ENCODE measurements around the gene NELFB.
"Not testable (repeated sequence)": the region's sequence is repeated elsewhere in the genome, so short reads cannot be mapped to it uniquely, and the experiment has no call there.

Gene NELFB

GRCh38 chr9:137247135-137247915 lies 7.8 kb upstream of the NELFB start:
- no peak for DNase-seq (ENCODE audit: low spot score)

- DNase-seq (ENCODE audit: low spot score), result no peak
These were observed 7.3 kb upstream of the NELFB start for GRCh38 chr9:137247916-137248175.

GRCh38 chr9:137250329-137251193 lies 4.6 kb upstream of the NELFB start:
- DNase-seq (ENCODE audit: low spot score), result no peak

GRCh38 chr9:137251194-137251461 lies 4.0 kb upstream of the NELFB start, which contains the start of gene STPG3:
Gene STPG3 (plus strand): TSS chr9:137251286. CDS start chr9:137251287, 1 bp downstream.
- no peak for DNase-seq (ENCODE audit: low spot score)

GRCh38 chr9:137251490-137252268 lies 3.4 kb upstream of the NELFB start:
- DNase-seq (ENCODE audit: low spot score), result no peak

GRCh38 chr9:137252555-137253506 lies 2.3 kb upstream of the NELFB start:
- no peak for DNase-seq (ENCODE audit: low spot score)

- no peak for DNase-seq (ENCODE audit: low spot score)
These were observed 1.2 kb upstream of the NELFB start for GRCh38 chr9:137253717-137254623.

GRCh38 chr9:137255448-137256114 lies 454 bp downstream of the NELFB start:
- no peak for DNase-seq (ENCODE audit: low spot score)

GRCh38 chr9:137256362-137256761 lies 1.2 kb downstream of the NELFB start:
- DNase-seq (ENCODE audit: low spot score), result no peak

- no peak for DNase-seq (ENCODE audit: low spot score)
These were observed 1.7 kb downstream of the NELFB start for GRCh38 chr9:137256856-137257255.

- not testable (repeated sequence) for DNase-seq (ENCODE audit: low spot score)
These were observed 7.2 kb downstream of the NELFB start for GRCh38 chr9:137262173-137262908.

GRCh38 chr9:137262909-137263285 lies 7.8 kb downstream of the NELFB start:
- DNase-seq (ENCODE audit: low spot score), result no peak

- no peak for DNase-seq (ENCODE audit: low spot score)
These were observed 8.4 kb downstream of the NELFB start for GRCh38 chr9:137263506-137263905.

GRCh38 chr9:137264067-137264466 lies 8.9 kb downstream of the NELFB start:
- no peak for DNase-seq (ENCODE audit: low spot score)

- no peak for DNase-seq (ENCODE audit: low spot score)
These were observed 10.5 kb downstream of the NELFB start for GRCh38 chr9:137265496-137266161.

GRCh38 chr9:137266162-137266527 lies 11.0 kb downstream of the NELFB start:
- DNase-seq (ENCODE audit: low spot score), result no peak

GRCh38 chr9:137266585-137267453 lies 11.7 kb downstream of the NELFB start:
- DNase-seq (ENCODE audit: low spot score), result no peak

- DNase-seq (ENCODE audit: low spot score), result no peak
These were observed 12.8 kb downstream of the NELFB start for GRCh38 chr9:137267933-137268355.

All from AG20443 (cell line).